Measurements from ENCODE around the gene SMIM44. TPM values are rescaled to one million over a fixed set of nuclear protein-coding genes. Genes with fewer than 3 reads are reported as not detected.

SMIM44 gene
- polyA plus RNA-seq, 1 experiment: not detected

DNA sequence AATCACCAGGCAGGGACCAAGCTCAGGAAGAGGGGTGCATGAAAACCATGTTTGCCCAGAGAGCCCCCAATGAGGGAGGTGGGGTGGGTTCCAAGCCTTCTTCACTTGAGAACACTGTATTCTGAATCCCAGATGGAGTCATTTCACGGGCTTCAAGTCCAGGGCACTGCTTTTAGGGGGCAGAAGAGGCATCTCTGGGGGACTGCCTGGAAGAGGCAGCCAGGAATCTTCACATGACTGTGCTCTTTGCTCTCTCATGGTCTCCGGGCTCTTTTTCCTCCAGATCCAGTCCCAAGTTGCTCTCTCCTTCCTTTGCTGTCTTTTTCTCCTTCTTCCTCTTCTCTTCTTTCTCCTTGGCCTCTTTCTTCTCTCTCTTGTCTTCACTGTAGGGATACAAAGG is 8.6 kb downstream of the SMIM44 start:
- no peak for DNase-seq (ENCODE audit: low read depth)
- Histone ChIP-seq H3K36me3 (ENCODE audit: control insufficient read depth, insufficient read depth, low read length) (no peaks in the 10 kb centered on the region), H3K27me3 (ENCODE audit: control insufficient read depth, insufficient read depth, low read length) (0 out of 2 replicates have a peak, but pooled peaks cover 1% of the 10 kb centered on the region), H3K4me3 (ENCODE audit: low read depth, low read length) (no peak overlapping the region)
- TF ChIP-seq, protein P1, sequence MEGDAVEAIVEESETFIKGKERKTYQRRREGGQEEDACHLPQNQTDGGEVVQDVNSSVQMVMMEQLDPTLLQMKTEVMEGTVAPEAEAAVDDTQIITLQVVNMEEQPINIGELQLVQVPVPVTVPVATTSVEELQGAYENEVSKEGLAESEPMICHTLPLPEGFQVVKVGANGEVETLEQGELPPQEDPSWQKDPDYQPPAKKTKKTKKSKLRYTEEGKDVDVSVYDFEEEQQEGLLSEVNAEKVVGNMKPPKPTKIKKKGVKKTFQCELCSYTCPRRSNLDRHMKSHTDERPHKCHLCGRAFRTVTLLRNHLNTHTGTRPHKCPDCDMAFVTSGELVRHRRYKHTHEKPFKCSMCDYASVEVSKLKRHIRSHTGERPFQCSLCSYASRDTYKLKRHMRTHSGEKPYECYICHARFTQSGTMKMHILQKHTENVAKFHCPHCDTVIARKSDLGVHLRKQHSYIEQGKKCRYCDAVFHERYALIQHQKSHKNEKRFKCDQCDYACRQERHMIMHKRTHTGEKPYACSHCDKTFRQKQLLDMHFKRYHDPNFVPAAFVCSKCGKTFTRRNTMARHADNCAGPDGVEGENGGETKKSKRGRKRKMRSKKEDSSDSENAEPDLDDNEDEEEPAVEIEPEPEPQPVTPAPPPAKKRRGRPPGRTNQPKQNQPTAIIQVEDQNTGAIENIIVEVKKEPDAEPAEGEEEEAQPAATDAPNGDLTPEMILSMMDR (IDR thresholded peaks at IDR 0.05; ENCODE audit: insufficient read depth, low read depth, low read length): no peak
- POLR2A ChIA-PET: no interaction called here
- CTCF ChIA-PET: interaction anchor here (1.1 to 6.4 kb wide), 4 partner anchors 10 to 170 kb away, joined by 3 to 62 read pairs (median 44); partner anchors contain the start of gene SMIM44

DNA sequence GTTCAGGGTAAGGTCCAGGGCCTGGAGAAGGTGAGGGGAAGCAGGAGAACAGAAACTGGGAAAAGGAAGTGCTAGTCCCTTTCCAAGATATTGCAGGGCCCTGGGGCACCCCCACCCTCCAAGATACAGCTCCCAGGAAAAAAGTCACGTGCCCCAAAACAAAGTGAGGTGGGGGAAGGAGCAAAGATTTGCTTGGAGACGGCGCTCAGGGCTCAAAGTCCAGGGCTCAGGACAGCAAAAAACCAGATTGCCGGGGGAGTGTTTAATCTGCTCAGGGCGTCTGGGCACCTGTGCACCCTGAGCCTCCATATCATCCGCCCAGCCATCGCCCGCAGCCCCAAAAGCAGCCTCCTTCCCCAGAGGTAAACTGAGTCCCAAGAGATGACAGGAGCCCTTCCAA is 9.2 kb downstream of the SMIM44 start:
- CTCF ChIA-PET: interaction anchor here (1.1 to 6.4 kb wide), 6 partner anchors 10 to 169 kb away, joined by 3 to 62 read pairs (median 28); partner anchors contain the start of gene SMIM44
- 0 out of 2 replicates have a peak, but pooled peaks cover 1% of the 10 kb centered on the region for H3K27me3 ChIP-seq (ENCODE audit: control insufficient read depth, insufficient read depth, low read length)
- TF ChIP-seq, protein P1 (IDR thresholded peaks at IDR 0.05; ENCODE audit: insufficient read depth, low read depth, low read length): no peak
- no peak for DNase-seq (ENCODE audit: low read depth)
- no peaks in the 10 kb centered on the region for H3K36me3 ChIP-seq (ENCODE audit: control insufficient read depth, insufficient read depth, low read length)
- POLR2A ChIA-PET: no interaction called here
- H3K4me3 ChIP-seq (ENCODE audit: low read depth, low read length): no peak overlapping the region

DNA sequence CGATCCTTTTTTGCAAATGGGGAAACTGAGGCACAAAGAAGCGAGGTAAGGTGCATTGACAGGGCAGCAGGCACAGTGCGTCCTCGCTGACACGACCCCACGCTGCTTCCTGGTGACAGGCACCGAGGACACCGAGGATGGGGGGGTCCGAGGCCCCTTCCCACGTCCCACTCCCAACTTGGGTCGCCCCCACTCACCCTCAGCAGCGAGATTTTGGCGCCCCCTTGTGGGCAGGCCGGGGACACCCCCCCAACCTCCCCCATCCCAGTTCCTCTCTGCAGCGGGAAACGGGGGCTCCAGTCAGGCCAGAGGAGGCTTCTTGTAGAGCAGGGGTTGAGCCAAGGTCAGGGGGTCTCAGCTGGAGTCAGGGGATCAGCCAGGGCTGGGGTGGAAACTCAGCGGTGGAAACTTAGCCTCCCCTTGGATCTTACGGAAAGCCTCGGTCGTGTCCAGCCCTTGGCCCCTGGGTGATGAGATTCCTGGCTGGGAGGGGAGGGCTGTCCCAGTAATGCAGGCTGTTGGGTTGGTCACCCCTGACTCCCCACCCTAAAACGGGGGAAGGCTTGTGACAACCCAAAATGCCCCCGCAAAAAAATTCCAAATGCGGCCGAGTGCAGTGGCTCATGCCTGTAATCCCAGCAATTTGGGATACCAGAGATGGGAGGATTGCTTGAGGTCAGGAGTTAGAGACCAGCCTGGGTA is 11.1 kb downstream of the SMIM44 start:
- H3K4me3 ChIP-seq (ENCODE audit: low read depth, low read length): no peak overlapping the region
- TF ChIP-seq, protein P1 (IDR thresholded peaks at IDR 0.05; ENCODE audit: insufficient read depth, low read depth, low read length): peak; percentile 95
- ChIA-PET POLR2A (no interaction called here), CTCF (interaction anchor here (0.6 to 6.4 kb wide), 36 partner anchors 8 to 508 kb away, joined by 3 to 62 read pairs (median 4); partner anchors contain the start of gene SMIM44)
- no peaks in the 10 kb centered on the region for H3K27me3 ChIP-seq (ENCODE audit: control insufficient read depth, insufficient read depth, low read length)
- no peaks in the 10 kb centered on the region for H3K36me3 ChIP-seq (ENCODE audit: control insufficient read depth, insufficient read depth, low read length)
- DNase-seq (ENCODE audit: low read depth): no peak

DNA sequence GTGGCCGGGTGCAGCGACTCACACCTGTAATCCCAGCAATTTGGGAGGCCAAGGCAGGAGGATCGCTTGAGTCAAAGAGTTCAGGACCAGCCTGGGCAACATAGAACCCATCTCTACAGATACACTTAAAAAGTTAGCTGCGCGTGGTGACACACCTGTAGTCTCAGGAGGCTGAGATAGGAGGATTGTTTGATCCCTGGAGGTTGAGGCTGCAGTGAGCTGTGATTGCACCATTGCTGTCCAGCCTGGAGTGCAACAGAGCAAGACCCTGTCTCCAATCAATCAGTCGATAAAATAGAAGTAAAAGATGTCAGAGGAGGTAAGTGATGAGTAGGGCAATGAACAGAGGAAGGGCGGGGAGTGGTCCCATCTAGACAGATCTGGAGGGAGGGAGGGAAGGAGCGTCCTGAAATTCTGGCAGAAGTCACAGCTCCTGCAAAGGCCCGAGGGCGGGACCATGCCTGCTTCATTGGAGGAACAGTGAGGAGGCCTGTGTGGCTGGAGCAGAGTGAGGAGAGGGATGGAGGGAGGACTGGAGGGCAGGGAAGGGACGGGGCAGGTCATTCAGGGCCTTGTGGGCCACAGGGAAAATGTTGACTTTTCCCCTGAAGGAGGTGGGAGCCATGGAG is 12.6 kb downstream of the SMIM44 start:
- no peak overlapping the region for H3K4me3 ChIP-seq (ENCODE audit: low read depth, low read length)
- POLR2A ChIA-PET: no interaction called here
- no peaks in the 10 kb centered on the region for H3K27me3 ChIP-seq (ENCODE audit: control insufficient read depth, insufficient read depth, low read length)
- CTCF ChIA-PET: interaction anchor here (0.9 to 6.4 kb wide), 18 partner anchors 9 to 166 kb away, joined by 3 to 62 read pairs (median 5); partner anchors contain the start of genes SMIM24 and SMIM44
- TF ChIP-seq, protein P1 (IDR thresholded peaks at IDR 0.05; ENCODE audit: insufficient read depth, low read depth, low read length): no peak
- no peak for DNase-seq (ENCODE audit: low read depth)
- H3K36me3 ChIP-seq (ENCODE audit: control insufficient read depth, insufficient read depth, low read length): peaks cover under 1% of the 10 kb centered on the region; the same call in 1 of the 2 replicates

Measured in BJ (cell line).